Keratinocyte (primary cell): ENCODE data around the gene JCAD. TPM values are rescaled to one million over a fixed set of nuclear protein-coding genes. Genes with fewer than 3 reads are reported as not detected.

ENCODE experiments used
- DNase-seq: peaks from one replicate; pipeline ENCODE4 v3.0.0-alpha.2; 2011; ENCODE audit warnings: low read depth, missing footprints, low spot score
- FAIRE-seq: peaks from 2 replicates; lab custom pipeline; 2011; peaks lifted over from hg19 to GRCh38; lab: Jason Lieb, UNC
- H2AFZ ChIP-seq: 2 replicates; pipeline ENCODE4 v1.6.0; 2012; ENCODE audit warnings: low read length, control low read depth, inconsistent platforms; ENCODE audit not compliant: control insufficient read depth
- H3K27ac ChIP-seq: 2 replicates; pipeline ENCODE4 v1.5.1; 2011; ENCODE audit warnings: low read length; ENCODE audit not compliant: control insufficient read depth, insufficient read depth
- H3K27me3 ChIP-seq: 3 replicates; pipeline ENCODE4 v1.6.0; 2011; ENCODE audit warnings: low read length; ENCODE audit not compliant: control insufficient read depth, insufficient read depth; ENCODE audit errors: extremely low read depth
- H3K36me3 ChIP-seq, 2 experiments: 2 replicates in 1 of 2; 3 replicates in 1 of 2; pipeline ENCODE4 v1.5.1; 2011; ENCODE audit warnings: low read length in 2 of 2, mild to moderate bottlenecking in 1 of 2; ENCODE audit not compliant: control insufficient read depth in 2 of 2, insufficient read depth in 2 of 2; ENCODE audit errors: extremely low read depth in 1 of 2
- H3K4me1 ChIP-seq: 3 replicates; pipeline ENCODE4 v1.5.1; 2011; ENCODE audit warnings: low read length; ENCODE audit not compliant: control insufficient read depth, insufficient read depth; ENCODE audit errors: extremely low read depth
- H3K4me2 ChIP-seq: 3 replicates; pipeline ENCODE4 v1.6.0; 2011; ENCODE audit warnings: low read depth, low read length; ENCODE audit not compliant: control insufficient read depth, insufficient read depth; ENCODE audit errors: extremely low read depth
- H3K4me3 ChIP-seq, 3 experiments: fragments of 200-600 bp in 1 of 3; sonication (generic) in 1 of 3; 2 replicates in 2 of 3; 3 replicates in 1 of 3; pipeline ENCODE4 v1.5.1; 2011 to 2016; ENCODE audit warnings: low read length in 3 of 3, mild to moderate bottlenecking in 3 of 3, control low read depth in 2 of 3, inconsistent platforms in 1 of 3, low read depth in 1 of 3, mixed read lengths in 1 of 3, mixed run types in 1 of 3, moderate library complexity in 1 of 3; ENCODE audit not compliant: control insufficient read depth in 2 of 3, insufficient read depth in 2 of 3; ENCODE audit errors: extremely low read depth in 1 of 3
- H3K79me2 ChIP-seq: 2 replicates; pipeline ENCODE4 v1.6.0; 2012; ENCODE audit warnings: low read length; ENCODE audit not compliant: control insufficient read depth, insufficient read depth
- H3K9ac ChIP-seq: 3 replicates; pipeline ENCODE4 v1.6.0; 2011; ENCODE audit warnings: low read length; ENCODE audit not compliant: control insufficient read depth, insufficient read depth; ENCODE audit errors: extremely low read depth
- H3K9me1 ChIP-seq: 3 replicates; pipeline ENCODE4 v1.6.0; 2011; ENCODE audit warnings: low read length; ENCODE audit not compliant: control insufficient read depth, insufficient read depth; ENCODE audit errors: extremely low read depth
- H3K9me3 ChIP-seq: 2 replicates; pipeline ENCODE4 v1.5.1; 2012; ENCODE audit warnings: low read depth, low read length; ENCODE audit not compliant: control insufficient read depth
- H4K20me1 ChIP-seq: 3 replicates; pipeline ENCODE4 v1.6.0; 2011; ENCODE audit warnings: low read length; ENCODE audit not compliant: control insufficient read depth, insufficient read depth; ENCODE audit errors: extremely low read depth
- CTCF ChIP-seq, 3 experiments: IDR thresholded peaks in 1 of 3; conservative IDR thresholded peaks in 1 of 3; optimal IDR thresholded peaks in 1 of 3; 2 replicates in 2 of 3; 3 replicates in 1 of 3; pipeline versions ENCODE3 to v1.5.1; 2011; ENCODE audit warnings: low read length in 3 of 3, mild to moderate bottlenecking in 3 of 3, moderate library complexity in 2 of 3, control low read depth in 1 of 3, inconsistent platforms in 1 of 3; ENCODE audit not compliant: insufficient read depth in 2 of 3; ENCODE audit errors: extremely low read depth in 1 of 3
- EZH2 ChIP-seq: IDR thresholded peaks from one replicate; pipeline ENCODE4 v1.6.1; 2012; ENCODE audit warnings: inconsistent platforms, mild to moderate bottlenecking, low read length, moderate library complexity
- dilution Hi-C: fragments of 300-500 bp; cut with MboI; formaldehyde crosslinking; loops from one replicate; pipeline ENCODE4 v1.7.0; 2020; ENCODE audit warnings: low sequenced_read_pairs; ENCODE audit not compliant: extremely low pct_ligation_motif_present
- polyA plus RNA-seq, 5 experiments: library from polyadenylated mRNA; depleted of rRNA in 3 of 5; stranded (reverse) in 3 of 5; stranded (forward) in 1 of 5; unstranded in 1 of 5; fragments of >200 nt; gene quantifications; 1 replicate in 1 of 5; 2 replicates in 3 of 5; 3 replicates in 1 of 5; pipeline versions ENCODE4 v1.2.1 to v1.2.3, GENCODE V29; 2011 to 2012; ENCODE audit warnings: missing spikeins in 2 of 5, low read depth in 1 of 5, low replicate concordance in 1 of 5

Gene JCAD
- polyA plus RNA-seq, 1 donor (not counting 4 experiments of a cell fraction or from before 2014, with no cell fraction given) = 0.10 TPM

GRCh38 chr10:30070001-30070685 is 10.8 kb upstream of the JCAD start:
- FAIRE-seq (no peak), DNase-seq (no peak)
- no peaks in the 10 kb centered on the region for H3K79me2 ChIP-seq
- no peak for TF ChIP-seq EZH2
- no peak for TF ChIP-seq CTCF (optimal IDR thresholded peaks at IDR 0.05 in 1 of 3, IDR thresholded peaks at IDR 0.05 in 1 of 3, conservative IDR thresholded peaks at IDR 0.05 in 1 of 3; ENCODE audit: extremely low read depth in 1 of 3, insufficient read depth in 2 of 3, low read length in 3 of 3)
- no peaks in the 10 kb centered on the region for H3K4me1 ChIP-seq
- no peak overlapping the region for H3K9ac ChIP-seq
- no peaks in the 10 kb centered on the region for H3K9me1 ChIP-seq
- H2AFZ ChIP-seq = no peak overlapping the region
- dilution Hi-C loops = no loop called here
- no peaks in the 10 kb centered on the region for H3K9me3 ChIP-seq
- H3K36me3 ChIP-seq = no peaks in the 10 kb centered on the region
- no peaks in the 10 kb centered on the region for H3K27me3 ChIP-seq
- no peak overlapping the region for H3K4me3 ChIP-seq
- H3K27ac ChIP-seq = no peak overlapping the region
- H4K20me1 ChIP-seq = no peaks in the 10 kb centered on the region
- no peak overlapping the region for H3K4me2 ChIP-seq

GRCh38 chr10:30068492-30069223 is 9.3 kb upstream of the JCAD start:
- no peaks in the 10 kb centered on the region for H3K27me3 ChIP-seq
- no peaks in the 10 kb centered on the region for H3K79me2 ChIP-seq
- no peak overlapping the region for H3K9ac ChIP-seq
- no peak overlapping the region for H3K4me3 ChIP-seq
- H3K27ac ChIP-seq = no peak overlapping the region
- H4K20me1 ChIP-seq = no peaks in the 10 kb centered on the region
- FAIRE-seq = no peak
- H3K4me1 ChIP-seq = no peaks in the 10 kb centered on the region
- H3K9me3 ChIP-seq = no peaks in the 10 kb centered on the region
- no peaks in the 10 kb centered on the region for H3K9me1 ChIP-seq
- dilution Hi-C loops = no loop called here
- no peak for DNase-seq
- no peak overlapping the region for H3K4me2 ChIP-seq
- H2AFZ ChIP-seq = no peak overlapping the region
- no peaks in the 10 kb centered on the region for H3K36me3 ChIP-seq
- TF ChIP-seq CTCF (optimal IDR thresholded peaks at IDR 0.05 in 1 of 3, IDR thresholded peaks at IDR 0.05 in 1 of 3, conservative IDR thresholded peaks at IDR 0.05 in 1 of 3; ENCODE audit: extremely low read depth in 1 of 3, insufficient read depth in 2 of 3, low read length in 3 of 3) (no peak), EZH2 (no peak)
